Tongue (tissue), 2 donors: ENCODE data around the gene PKD2. TPM values are rescaled to one million over a fixed set of nuclear protein-coding genes. Genes with fewer than 3 reads are reported as not detected.

Source experiments
- DNase-seq: peaks from one replicate; pipeline ENCODE4 v3.0.0-alpha.2; 2015
- total RNA-seq: library from RNA; depleted of rRNA; stranded (reverse); fragments of >200 nt; gene quantifications from one replicate; pipeline ENCODE4 v1.2.3, GENCODE V29; 2014

Gene PKD2
- total RNA-seq, 1 donor from 2014 or later = 51.2 TPM

DNA sequence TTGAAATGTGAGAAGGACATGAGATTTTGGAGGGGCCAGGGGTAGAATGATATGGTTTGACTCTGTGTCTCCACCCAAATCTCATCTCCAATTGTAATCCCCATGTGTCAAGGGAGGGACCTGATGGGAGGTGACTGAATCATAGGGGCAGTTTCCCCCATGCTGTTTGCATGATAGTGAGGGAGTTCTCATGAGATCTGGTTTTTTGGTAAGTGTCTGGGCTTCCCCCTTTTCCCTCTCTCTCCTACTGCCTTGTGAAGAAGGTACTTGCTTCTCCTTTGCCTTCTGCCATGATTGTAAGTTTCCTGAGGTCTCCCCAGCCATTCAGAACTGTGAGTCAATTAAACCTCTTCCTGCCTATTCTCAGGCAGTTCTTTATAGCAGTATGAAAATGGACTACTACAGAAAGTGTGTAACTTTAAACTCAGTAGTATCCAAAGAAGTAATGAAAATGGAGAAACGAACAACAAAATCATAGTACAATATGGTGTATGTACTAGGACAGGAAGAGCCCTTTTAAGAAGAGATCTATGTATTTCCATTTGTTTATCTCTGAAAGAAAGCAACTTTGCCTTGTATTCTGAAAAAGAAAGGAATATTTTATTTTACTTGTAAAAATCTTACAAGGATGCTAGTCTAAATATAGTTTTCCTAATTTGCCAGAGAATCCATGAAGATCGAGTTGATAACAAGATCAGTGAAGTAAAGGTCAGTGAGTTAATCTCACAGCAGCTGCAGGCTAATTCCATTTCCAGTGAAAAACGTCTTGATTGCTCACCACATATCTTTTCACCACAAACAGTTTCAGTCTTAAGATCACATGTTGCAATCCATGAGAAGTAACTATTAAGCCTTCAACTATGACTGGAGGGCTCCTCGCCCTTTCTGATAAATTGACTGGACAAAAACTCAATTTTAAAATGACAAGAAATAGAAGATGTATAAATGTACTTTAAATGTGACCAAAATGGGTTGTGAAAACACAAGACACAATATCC, 20.5 kb downstream of the PKD2 start:
- DNase-seq = peak; percentile 20

DNA sequence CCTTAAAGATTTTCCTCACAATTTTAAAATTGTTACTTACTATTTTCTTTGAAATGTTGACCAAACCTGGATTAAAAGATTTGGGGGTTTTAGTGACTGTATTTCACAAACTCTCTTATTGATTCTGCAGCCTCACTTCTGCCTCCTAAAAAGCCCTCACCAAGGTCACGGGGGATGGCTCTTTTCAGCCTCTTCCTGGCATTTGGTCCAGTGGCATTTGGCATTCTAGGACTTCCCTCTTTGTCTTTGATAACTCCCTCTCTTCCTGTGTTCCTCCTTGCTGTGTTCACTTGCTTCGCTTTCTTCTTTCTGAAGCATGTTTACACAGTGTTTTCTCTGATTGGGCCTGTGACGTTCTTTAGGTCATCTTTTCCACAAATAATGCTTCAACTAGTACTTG, 21.5 kb downstream of the PKD2 start:
- no peak for DNase-seq

DNA sequence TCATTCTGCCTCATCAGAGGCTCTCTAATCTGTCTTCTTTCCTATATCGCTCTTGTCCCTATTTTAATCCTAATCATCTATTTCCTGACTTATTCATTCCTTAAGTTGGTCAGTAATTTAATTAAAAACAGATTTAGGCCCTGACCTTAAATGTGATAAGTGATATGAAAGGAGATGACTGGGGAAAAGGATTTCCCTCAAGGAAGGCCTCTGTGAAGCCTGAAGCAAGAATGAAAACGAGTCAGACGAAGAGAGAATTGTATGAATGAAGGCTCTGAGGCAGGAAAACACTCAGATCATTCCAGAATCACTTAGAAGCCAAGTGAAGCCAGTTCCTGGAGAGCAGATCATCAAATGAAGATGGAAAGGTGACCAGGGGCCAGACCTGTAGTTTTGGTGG, 22.1 kb downstream of the PKD2 start:
- DNase-seq = no peak

DNA sequence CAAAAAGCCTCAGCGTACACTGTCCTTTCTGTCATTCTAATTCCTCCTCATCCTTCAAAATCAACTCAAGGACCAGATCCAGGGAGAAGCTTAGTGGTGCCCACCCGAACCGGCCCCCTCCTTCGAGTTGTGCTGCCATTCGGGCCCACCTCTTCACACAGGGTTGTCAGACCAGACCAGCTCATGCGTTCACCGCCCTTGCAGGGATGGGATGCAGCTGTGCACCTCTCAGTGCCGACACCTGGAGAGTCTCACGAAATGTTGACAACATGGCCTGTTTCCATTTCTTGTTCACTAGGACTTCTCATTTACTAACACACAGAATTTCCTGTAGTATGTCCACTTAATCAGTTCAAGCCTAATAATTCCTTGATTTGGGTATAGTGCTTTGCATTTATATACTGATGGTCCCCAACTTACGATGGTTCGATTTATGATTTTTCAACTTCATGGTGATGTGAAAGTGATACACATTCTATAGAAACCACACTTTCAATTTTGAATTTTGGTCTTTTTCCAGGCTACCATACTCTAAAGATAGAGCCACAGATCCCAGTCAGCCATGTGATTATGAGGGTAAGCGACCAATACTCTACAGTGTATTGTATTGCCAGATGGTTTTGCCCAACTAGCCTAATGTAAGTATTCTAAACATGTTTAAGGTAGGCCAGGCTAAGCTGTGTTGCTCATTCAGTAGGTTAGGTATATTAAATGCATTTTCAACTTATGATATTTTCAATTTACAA, 23.3 kb downstream of the PKD2 start:
- DNase-seq = no peak

DNA sequence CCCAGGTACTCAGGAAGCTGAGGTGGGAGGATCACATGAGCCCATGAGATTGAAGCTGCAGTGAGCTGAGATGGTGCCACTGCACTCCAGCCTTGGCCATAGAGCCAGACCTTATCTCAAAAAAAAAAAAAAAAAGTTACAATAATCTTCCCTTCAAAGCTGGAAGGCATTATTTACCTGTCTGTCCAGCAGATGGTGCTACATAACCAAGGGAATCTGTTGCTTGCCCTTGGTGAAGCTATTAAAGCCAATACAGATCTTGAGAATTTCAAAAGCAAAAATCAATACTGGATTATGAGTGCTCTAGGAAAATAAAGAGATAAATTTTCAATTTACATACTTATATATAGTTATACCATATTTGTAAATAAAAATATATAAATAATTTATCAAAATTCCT, 25.9 kb downstream of the PKD2 start:
- DNase-seq = peak; percentile 66

DNA sequence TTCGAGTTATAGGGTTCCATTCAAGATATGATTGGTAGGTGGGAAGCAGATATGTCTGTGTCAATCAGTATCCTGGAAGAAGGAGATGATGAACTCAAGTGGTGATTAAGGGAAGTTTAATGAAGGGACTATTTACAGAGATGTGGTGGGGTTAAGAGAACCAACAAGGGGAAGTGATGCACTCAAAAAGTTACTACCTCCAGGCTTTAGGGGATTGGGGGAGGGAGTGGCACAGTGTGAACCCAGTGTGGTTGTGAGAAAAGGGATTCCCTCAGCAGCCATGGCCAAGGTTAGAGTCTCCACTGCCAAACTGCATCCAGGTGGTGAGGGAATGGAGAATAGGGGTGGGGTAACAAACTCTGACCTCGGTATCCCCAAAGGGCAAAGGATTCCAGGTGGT, 27.9 kb downstream of the PKD2 start:
- DNase-seq = no peak

DNA sequence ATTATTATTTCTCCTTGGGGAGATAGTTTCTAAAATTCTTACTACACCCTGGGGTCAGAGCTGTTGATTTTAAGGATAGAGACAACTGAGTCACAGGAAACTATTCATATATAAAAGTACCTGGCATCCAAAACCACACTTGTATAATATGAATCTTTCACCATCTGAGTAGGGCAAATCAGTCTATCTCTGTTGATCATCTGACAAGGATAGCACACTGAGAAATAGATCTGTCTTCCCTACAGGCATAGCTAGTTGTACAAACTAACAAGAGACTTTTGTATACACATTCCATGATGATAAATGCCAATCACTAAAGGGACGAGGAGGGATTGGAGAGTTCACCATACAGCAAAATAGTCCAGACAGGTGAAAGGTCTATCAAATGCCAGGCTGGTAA, 30.0 kb downstream of the PKD2 start:
- no peak for DNase-seq

DNA sequence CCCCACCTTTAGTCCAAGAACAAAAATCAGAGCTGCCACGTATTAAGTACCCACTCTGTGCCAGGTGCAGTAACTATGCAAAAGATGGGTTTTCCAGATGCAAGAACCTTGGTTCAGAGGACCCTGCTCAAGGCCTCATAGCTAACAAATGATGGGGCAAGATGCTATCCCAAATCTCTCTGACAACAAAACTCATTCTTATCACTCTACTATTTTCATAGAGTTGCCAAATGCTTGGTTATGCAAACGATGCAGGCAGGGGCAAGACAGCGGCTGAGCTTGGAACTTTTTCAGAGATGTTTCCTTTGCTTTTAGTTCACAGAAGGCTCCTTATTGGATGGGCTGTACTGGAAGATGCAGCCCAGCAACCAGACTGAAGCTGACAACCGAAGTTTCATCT, 30.5 kb downstream of the PKD2 start:
- DNase-seq = no peak

DNA sequence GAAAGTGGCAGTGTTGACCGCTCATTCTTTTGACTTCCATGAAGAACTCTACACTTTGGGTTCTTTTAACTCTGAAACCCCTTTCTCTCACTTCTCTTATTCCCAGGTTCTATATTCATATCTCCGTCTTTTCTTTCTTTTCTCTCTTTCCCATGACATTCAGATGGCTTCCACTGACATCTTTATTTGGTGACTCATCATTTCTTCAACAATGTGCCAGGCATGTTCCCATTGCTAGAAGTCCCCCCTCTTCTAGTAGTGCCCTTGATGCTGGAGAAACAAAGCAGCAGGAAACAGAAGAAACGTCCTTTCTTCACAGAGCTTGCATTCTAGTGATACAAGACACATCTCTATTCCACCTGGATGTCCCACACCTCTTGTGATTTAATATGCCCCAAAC, 33.3 kb downstream of the PKD2 start:
- no peak for DNase-seq

DNA sequence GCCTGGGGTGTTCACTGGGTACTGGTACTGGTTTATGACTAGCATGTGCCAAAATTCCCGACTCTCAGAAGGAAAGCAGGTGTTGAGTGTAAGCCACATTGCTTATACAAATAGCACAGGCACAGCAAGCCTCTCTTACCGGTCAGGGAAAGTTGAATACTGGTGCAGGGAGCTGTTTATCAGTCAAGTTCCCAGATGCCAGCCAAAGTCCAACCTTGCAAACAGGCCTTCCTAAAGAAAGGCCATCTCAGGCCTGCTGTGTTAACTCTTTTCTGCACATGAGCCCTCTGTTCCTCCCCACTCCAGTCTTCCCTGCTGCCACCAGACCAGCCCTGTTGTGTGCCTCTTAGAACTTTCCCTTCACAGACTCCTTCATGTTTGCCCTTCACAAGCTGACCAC, 34.2 kb downstream of the PKD2 start:
- DNase-seq = no peak

DNA sequence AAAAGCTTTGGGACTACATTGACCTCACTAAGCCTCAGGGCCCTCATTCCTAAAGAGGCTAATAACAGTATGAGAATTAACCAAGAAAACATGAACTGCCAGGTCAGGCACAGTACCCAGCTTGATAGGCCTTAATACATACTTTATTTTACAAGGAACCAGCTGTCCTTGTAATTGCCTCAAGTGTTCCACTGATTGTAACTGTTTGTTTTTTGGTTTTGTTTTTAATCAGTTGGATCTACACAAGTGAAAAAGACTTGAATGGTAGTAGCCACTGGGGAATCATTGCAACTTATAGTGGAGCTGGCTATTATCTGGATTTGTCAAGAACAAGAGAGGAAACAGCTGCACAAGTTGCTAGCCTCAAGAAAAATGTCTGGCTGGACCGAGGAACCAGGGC, 35.6 kb downstream of the PKD2 start:
- DNase-seq = no peak

DNA sequence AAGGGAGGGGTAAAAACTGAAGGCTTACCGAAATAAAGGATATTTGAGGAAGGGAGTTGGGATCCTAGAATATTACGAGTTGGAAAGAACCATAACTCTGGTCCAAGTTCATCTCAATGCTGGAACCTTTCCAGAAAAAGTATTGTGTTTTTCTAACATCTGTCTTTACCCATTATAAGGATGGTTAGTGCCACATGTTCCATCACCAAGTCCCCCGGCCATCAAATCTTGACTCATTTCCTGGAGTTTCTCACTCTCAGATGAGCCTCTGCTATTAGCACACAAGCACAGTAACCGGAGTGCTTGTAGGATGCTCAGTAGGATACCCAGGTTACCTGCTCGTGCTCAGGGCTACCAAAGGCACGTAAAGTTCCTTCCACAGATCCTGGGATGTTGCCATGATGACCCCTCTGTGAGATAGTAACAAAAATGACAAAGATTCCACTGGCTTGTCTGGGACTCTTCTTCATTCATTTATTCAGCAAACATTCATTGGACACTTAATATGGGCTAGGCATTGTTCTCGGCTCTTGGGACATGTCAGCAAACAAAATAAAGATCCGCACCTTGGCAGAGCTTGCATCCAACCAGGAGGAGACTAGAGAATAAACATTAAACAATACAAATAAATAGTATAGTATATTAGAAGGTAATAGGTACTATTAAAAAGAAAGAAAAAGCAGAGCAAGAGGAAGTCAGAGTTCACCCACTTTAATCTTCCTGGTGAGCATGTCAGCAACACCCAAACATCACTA, 36.3 kb downstream of the PKD2 start:
- no peak for DNase-seq

DNA sequence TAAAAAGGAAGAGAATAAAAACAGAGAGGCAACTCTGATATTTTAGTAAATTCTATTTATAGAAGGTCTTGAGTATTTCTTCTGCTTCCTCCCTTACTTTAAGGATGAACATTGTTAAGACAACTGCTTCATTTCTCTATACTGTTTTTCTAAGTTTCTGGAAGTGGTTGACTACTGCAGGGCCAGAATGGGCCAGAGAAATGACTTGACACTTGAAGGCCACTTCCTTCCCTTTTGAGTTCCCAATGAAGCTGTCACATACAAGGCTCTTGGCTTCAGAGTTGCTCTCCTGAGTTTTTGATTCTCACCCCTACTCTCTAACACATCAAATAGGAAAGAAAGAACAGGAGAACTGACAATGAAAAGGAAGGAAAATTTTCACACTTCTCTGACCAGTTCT, 37.6 kb downstream of the PKD2 start:
- no peak for DNase-seq

DNA sequence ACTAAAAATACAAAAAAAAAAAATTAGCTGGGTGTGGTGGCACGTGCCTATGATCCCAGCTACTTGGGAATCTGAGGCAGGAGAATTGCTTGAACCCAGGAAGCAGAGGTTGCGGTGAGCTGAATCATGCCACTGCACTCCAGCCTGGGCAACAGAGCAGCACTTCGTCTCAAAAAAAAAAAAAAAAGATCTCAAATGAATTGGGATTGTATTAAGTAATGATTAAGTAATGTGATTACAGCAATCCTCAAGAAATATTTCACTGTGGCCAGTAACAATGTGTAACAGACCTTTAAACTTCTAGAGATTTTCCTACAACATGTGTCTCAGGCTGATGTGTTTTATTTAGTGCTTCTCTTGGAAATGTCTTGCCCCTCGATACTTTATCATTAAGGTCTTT, 46.8 kb downstream of the PKD2 start:
- DNase-seq = no peak

DNA sequence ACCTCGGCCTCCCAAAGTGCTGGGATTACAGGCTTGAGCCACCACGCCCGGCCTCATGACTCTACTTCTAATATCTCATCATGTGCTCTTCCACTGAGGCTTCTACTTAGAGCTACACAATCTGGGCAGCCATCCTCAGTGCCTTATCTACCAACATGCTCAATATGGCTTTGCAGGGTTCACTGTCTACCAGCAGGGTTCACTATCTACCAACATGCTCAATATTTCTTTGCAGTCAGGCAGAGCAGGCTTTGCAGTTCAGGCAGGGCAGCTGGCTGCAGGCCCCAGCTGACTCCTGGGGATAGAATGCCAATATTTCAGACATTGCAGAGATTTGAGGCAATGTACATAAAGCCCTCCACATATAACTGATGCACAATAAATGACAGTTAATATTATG, 47.5 kb downstream of the PKD2 start:
- peak; percentile 21 for DNase-seq

DNA sequence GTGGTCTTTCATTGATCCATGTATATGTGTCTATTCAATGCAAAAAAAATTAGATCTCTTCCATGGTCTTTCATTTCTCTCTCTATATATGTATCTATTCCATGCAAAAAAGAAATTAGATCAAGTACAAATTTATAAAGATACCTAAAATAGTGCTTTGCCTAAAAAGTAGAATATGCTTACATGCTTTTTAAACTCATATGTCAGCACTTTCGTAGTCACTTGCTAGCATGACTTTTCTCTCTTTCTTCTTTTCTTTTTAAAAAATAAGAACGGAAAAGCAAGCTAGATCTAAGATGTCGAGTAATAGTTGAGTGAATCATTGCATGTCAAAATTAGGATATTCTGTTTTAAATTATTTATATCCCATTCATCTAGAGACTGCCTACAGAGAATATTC, 50.9 kb downstream of the PKD2 start:
- DNase-seq = no peak

DNA sequence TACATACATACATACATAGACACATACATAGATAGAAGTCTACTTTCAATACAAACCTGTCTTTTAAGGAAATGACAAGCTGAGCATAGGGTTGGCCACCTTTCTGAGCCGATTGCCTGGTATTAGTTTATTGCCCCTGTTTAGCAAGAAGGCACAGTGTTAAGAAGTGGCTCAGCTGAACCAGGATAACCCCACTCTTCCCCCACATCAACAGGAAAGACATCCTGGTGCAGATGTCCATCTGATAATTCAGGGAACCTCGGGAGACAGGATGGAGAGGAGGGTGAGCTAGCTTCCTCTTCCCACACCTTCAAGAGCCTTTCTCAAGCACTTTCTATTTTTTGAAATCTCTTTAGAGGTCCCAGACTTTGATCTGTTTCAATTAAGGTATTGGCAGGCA, 52.3 kb downstream of the PKD2 start:
- no peak for DNase-seq

DNA sequence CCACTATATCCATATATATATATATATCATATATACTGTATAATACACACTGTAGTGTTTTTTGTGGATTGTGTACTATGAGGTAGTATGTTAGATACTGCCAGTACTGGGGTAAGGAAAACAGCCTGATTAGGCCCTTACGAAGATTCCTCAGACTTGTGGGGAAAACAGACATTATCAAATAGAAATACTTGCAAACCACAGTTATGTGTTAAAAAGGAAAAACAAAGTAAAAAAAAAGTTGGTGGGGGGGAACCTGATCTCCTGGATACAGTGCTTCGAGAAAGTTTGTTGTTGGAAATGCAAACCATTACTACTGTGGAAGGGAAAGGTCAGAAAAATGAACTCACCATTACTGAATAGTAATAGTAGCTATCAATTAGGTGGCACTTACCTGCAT, 53.0 kb downstream of the PKD2 start:
- DNase-seq = no peak

DNA sequence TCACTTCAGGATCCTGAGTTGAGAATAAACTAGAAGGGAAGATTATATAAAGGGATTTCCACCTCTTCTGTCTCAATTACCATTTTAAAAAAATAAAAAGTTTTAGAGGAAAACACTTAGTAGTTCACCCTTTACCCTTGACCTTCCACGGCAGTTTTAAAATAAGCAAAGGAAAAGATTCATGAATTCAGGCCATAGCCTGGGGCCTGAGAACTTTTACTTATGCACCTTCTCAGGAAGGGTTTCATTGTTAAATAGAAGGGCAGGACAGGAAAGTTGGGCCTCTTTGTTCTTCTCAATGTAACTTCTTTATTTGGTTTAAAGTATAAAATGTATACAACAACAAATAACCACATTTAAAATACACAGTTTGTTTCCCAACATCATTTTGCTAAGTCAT, 54.9 kb downstream of the PKD2 start:
- DNase-seq = no peak

DNA sequence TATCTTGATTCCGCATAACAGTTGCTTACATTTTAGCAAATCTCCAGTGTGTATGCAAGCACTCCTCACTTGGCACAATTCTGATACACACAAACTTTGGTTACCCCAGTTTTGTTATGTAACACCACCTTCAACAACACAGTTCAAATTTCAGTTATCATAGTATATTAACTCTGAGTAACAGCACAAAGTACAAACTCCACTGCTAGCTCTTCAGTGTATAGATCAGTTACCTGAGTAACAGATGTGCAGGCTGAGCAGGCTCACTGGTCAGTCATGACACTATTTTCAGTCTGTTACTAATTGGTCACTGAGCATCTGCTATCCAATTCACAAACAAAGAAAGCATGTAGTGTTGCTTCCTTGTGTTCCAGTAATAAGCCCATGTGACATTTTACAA, 55.4 kb downstream of the PKD2 start:
- no peak for DNase-seq

DNA sequence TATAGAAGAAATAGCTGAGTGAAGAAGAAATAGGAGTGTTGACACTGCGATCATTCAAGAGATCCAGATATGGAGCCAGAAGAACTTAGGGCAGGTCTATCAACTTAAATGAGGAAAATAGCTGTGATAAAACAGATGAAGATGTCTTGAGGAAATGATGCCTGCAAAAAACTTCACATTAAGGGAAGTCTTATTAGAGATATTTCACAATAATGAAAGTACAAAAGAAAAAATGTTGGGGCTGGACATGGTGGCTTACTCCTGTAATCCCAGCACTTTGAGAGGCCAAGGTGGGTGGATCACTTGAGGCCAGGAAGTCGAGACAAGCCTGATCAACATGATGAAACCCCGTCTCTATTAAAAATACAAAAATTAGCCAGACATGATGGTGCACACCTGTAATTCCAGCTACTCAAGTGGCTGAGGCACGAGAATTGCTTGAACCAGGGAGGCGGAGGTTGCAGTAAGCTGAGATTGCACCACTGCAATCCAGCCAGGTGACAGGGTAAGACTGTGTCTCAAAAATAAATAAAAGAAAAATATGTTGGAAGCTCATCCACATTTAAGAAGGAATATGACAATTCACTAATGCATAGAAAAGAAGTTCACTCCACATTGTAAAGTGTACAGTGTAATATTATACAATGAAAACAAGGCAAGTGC, 56.3 kb downstream of the PKD2 start:
- no peak for DNase-seq

DNA sequence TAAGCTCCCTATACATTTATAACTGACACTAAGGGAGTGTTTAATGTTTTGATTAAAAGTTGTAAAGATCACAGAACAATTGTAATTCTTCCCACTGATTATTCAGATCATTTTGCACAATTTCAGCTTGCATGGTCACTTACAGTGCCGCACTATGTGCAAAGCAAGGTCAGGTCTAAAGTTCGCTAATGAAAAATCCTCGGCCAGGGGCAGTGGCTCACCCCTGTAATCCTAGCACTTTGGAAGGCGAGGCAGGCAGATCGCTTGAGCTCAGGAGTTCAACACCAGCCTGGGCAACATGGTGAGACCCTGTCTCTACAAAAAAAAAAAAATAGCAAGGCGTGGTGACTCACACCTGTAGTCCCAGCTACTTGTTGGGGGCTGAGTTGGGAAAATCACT, 57.0 kb downstream of the PKD2 start:
- no peak for DNase-seq
